Stimulated activated CD8-positive, alpha-beta memory T cell treated with anti-CD3 and anti-CD28 coated beads, Interleukin-4, amount 100 ng/mL, for 24 hours (primary cell): Measurements from ENCODE around the gene NTF4.
"Not testable (repeated sequence)": the region's sequence is repeated elsewhere in the genome, so short reads cannot be mapped to it uniquely, and the experiment has no call there.

Source experiments
- DNase-seq: peaks from one replicate; pipeline ENCODE4 v3.0.0-alpha.2; 2020; ENCODE audit warnings: low read depth

NTF4 gene

GRCh38 chr19:49056902-49057596 is 7.6 kb downstream of the NTF4 start:
- DNase-seq = not testable (repeated sequence)

- peak; percentile 38 for DNase-seq
Measured at GRCh38 chr19:49056101-49056901, 8.3 kb downstream of the NTF4 start.

- not testable (repeated sequence) for DNase-seq
Measured at GRCh38 chr19:49050376-49051033, 14.1 kb downstream of the NTF4 start.

- not testable (repeated sequence) for DNase-seq
Measured at GRCh38 chr19:49049834-49050233, 14.8 kb downstream of the NTF4 start.

GRCh38 chr19:49049011-49049410 is 15.6 kb downstream of the NTF4 start, which contains the start of gene CGB8:
TSS of gene CGB8 (minus strand) at chr19:49049111. CDS start at chr19:49048739, 372 bp downstream.
- not testable (repeated sequence) for DNase-seq

GRCh38 chr19:49043548-49043947 is 21.1 kb downstream of the NTF4 start, which contains the start of gene CGB5:
TSS of gene CGB5 (plus strand) at chr19:49043848. CDS start at chr19:49044210, 362 bp downstream.
- not testable (repeated sequence) for DNase-seq

GRCh38 chr19:49042666-49043065 is 22.0 kb downstream of the NTF4 start:
- not testable (repeated sequence) for DNase-seq

- DNase-seq = no peak
Measured at GRCh38 chr19:49042177-49042576, 22.4 kb downstream of the NTF4 start.

- not testable (repeated sequence) for DNase-seq
Measured at GRCh38 chr19:49039736-49040135, 24.9 kb downstream of the NTF4 start.

- DNase-seq = not testable (repeated sequence)
Measured at GRCh38 chr19:49038557-49039276, 25.9 kb downstream of the NTF4 start.

GRCh38 chr19:49038111-49038510 is 26.5 kb downstream of the NTF4 start:
- not testable (repeated sequence) for DNase-seq

- DNase-seq = peak; percentile 40
Measured at GRCh38 chr19:49036815-49037214, 27.8 kb downstream of the NTF4 start, which contains the start of gene CGB1. TSS of gene CGB1 (minus strand) at chr19:49036895. CDS start at chr19:49036711, 184 bp downstream.

GRCh38 chr19:49031642-49032301 is 32.8 kb downstream of the NTF4 start, which contains the start of gene CGB2:
TSS of gene CGB2 (plus strand) at chr19:49031890. CDS start at chr19:49032096, 206 bp downstream.
- peak; percentile 58 for DNase-seq

GRCh38 chr19:49030323-49030722 is 34.3 kb downstream of the NTF4 start:
- DNase-seq = not testable (repeated sequence)

GRCh38 chr19:49029749-49030148 is 34.9 kb downstream of the NTF4 start:
- DNase-seq = not testable (repeated sequence)

GRCh38 chr19:49028686-49029085 is 35.9 kb downstream of the NTF4 start:
- DNase-seq = not testable (repeated sequence)

- DNase-seq = not testable (repeated sequence)
Measured at GRCh38 chr19:49025599-49025998, 39.0 kb downstream of the NTF4 start.

- not testable (repeated sequence) for DNase-seq
Measured at GRCh38 chr19:49025088-49025487, 39.5 kb downstream of the NTF4 start.

GRCh38 chr19:49024233-49024632 is 40.4 kb downstream of the NTF4 start, which contains the start of gene CGB3:
TSS of gene CGB3 (minus strand) at chr19:49024333. CDS start at chr19:49023971, 362 bp downstream.
- DNase-seq = not testable (repeated sequence)

GRCh38 chr19:49022116-49022515 is 42.5 kb downstream of the NTF4 start:
- no peak for DNase-seq
